ENCODE measurements around the gene ZBTB5.
A peak's percentile ranks its signal among the peaks of the same experiment; 100 is the strongest.

The ZBTB5 gene

GRCh38 chr9:37423508-37423907 lies 41.7 kb downstream of the ZBTB5 start:
- H3K4me3 ChIP-seq (ENCODE audit: low read depth, low read length) = peak overlapping the region; percentile 89
- no peak for TF ChIP-seq CTCF (conservative IDR thresholded peaks at IDR 0.05; ENCODE audit: low read depth, low read length)
- DNase-seq (ENCODE audit: low read depth) = no peak

GRCh38 chr9:37422289-37423104 lies 42.8 kb downstream of the ZBTB5 start, which contains the start of gene GRHPR:
Gene GRHPR, plus strand, starts transcription at chr9:37422696. Its CDS starts 55 bp downstream, at chr9:37422751.
- TF ChIP-seq CTCF (conservative IDR thresholded peaks at IDR 0.05; ENCODE audit: low read depth, low read length) = no peak
- DNase-seq (ENCODE audit: low read depth) = peak; percentile 65
- peak within 1 kb of the TSS; percentile 89 for H3K4me3 ChIP-seq (ENCODE audit: low read depth, low read length)

GRCh38 chr9:37421914-37422288 lies 43.3 kb downstream of the ZBTB5 start:
- H3K4me3 ChIP-seq (ENCODE audit: low read depth, low read length) = peak overlapping the region; percentile 89
- DNase-seq (ENCODE audit: low read depth) = no peak
- no peak for TF ChIP-seq CTCF (conservative IDR thresholded peaks at IDR 0.05; ENCODE audit: low read depth, low read length)

- TF ChIP-seq CTCF (conservative IDR thresholded peaks at IDR 0.05; ENCODE audit: low read depth, low read length) = no peak
- H3K4me3 ChIP-seq (ENCODE audit: low read depth, low read length) = no peak overlapping the region
- DNase-seq (ENCODE audit: low read depth) = no peak
Observed at GRCh38 chr9:37420271-37421215, 44.7 kb downstream of the ZBTB5 start.

- DNase-seq (ENCODE audit: low read depth) = no peak
- H3K4me3 ChIP-seq (ENCODE audit: low read depth, low read length) = no peak overlapping the region
- no peak for TF ChIP-seq CTCF (conservative IDR thresholded peaks at IDR 0.05; ENCODE audit: low read depth, low read length)
Observed at GRCh38 chr9:37419204-37419603, 46.0 kb downstream of the ZBTB5 start.

GRCh38 chr9:37417857-37418618 lies 47.2 kb downstream of the ZBTB5 start:
- DNase-seq (ENCODE audit: low read depth) = no peak
- no peak overlapping the region for H3K4me3 ChIP-seq (ENCODE audit: low read depth, low read length)
- TF ChIP-seq CTCF (conservative IDR thresholded peaks at IDR 0.05; ENCODE audit: low read depth, low read length) = no peak
